Liver (tissue), 3 donors: ENCODE results near the gene IGF2BP2.

Experiments used
- CTCF ChIP-seq: fragments of 150-350 bp; IDR thresholded peaks from 2 replicates; pipeline ENCODE4 v1.5.1; 2017; ENCODE audit warnings: improper control_type of control experiment, low read depth, low read length; ENCODE audit not compliant: missing input control
- EGR1 ChIP-seq, 2 donors: IDR thresholded peaks; 2 replicates each; pipeline ENCODE4 v1.6.1; 2016 to 2018; ENCODE audit warnings: antibody characterized with exemption in 2 of 2, low read depth in 2 of 2
- FOXA1 ChIP-seq: IDR thresholded peaks from 2 replicates; pipeline ENCODE4 v1.6.1; 2016; ENCODE audit warnings: antibody characterized with exemption
- JUND ChIP-seq, 2 donors: IDR thresholded peaks; 2 replicates each; pipeline ENCODE4 v1.6.1; 2016; ENCODE audit warnings: antibody characterized with exemption in 2 of 2
- NR2F2 ChIP-seq: IDR thresholded peaks from 2 replicates; pipeline ENCODE4 v1.6.1; 2016; ENCODE audit warnings: antibody characterized with exemption
- RAD21 ChIP-seq, 2 donors: IDR thresholded peaks; 2 replicates each; pipeline ENCODE4 v1.6.1; 2016; ENCODE audit warnings: antibody characterized with exemption in 2 of 2, mild to moderate bottlenecking in 2 of 2
- RXRA ChIP-seq, 2 donors: IDR thresholded peaks; 2 replicates each; pipeline ENCODE4 v1.6.1; 2017 to 2018; ENCODE audit warnings: antibody characterized with exemption in 2 of 2, mild to moderate bottlenecking in 1 of 2
- TAF1 ChIP-seq: conservative IDR thresholded peaks from 2 replicates; pipeline ENCODE4 v1.6.1; 2016; ENCODE audit warnings: antibody characterized with exemption, mild to moderate bottlenecking
- YY1 ChIP-seq: IDR thresholded peaks from 2 replicates; pipeline ENCODE4 v1.6.1; 2016; ENCODE audit warnings: antibody characterized with exemption, mild to moderate bottlenecking
- TF ChIP-seq, protein P1 (sequence below): IDR thresholded peaks from 2 replicates; pipeline ENCODE4 v1.6.1; 2016; ENCODE audit warnings: antibody characterized with exemption
- TF ChIP-seq, protein P2 (sequence below): IDR thresholded peaks from 2 replicates; pipeline ENCODE4 v1.6.1; 2016; ENCODE audit warnings: antibody characterized with exemption, mild to moderate bottlenecking
- donor health status: healthy.
- donor health status: healthy.

GRCh38 chr3:185693985-185694653 lies 130.7 kb downstream of the IGF2BP2 start:
- TF ChIP-seq CTCF (no peak), JUND (IDR thresholded peaks at IDR 0.05) (no peak), FOXA1 (no peak), YY1 (no peak), RAD21 (IDR thresholded peaks at IDR 0.05) (no peak), TAF1 (no peak), EGR1 (IDR thresholded peaks at IDR 0.05; ENCODE audit: low read depth in 2 of 2) (no peak), NR2F2 (no peak), RXRA (IDR thresholded peaks at IDR 0.05) (no peak)
- TF ChIP-seq, protein P1, sequence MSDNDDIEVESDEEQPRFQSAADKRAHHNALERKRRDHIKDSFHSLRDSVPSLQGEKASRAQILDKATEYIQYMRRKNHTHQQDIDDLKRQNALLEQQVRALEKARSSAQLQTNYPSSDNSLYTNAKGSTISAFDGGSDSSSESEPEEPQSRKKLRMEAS: no peak
- TF ChIP-seq, protein P2, sequence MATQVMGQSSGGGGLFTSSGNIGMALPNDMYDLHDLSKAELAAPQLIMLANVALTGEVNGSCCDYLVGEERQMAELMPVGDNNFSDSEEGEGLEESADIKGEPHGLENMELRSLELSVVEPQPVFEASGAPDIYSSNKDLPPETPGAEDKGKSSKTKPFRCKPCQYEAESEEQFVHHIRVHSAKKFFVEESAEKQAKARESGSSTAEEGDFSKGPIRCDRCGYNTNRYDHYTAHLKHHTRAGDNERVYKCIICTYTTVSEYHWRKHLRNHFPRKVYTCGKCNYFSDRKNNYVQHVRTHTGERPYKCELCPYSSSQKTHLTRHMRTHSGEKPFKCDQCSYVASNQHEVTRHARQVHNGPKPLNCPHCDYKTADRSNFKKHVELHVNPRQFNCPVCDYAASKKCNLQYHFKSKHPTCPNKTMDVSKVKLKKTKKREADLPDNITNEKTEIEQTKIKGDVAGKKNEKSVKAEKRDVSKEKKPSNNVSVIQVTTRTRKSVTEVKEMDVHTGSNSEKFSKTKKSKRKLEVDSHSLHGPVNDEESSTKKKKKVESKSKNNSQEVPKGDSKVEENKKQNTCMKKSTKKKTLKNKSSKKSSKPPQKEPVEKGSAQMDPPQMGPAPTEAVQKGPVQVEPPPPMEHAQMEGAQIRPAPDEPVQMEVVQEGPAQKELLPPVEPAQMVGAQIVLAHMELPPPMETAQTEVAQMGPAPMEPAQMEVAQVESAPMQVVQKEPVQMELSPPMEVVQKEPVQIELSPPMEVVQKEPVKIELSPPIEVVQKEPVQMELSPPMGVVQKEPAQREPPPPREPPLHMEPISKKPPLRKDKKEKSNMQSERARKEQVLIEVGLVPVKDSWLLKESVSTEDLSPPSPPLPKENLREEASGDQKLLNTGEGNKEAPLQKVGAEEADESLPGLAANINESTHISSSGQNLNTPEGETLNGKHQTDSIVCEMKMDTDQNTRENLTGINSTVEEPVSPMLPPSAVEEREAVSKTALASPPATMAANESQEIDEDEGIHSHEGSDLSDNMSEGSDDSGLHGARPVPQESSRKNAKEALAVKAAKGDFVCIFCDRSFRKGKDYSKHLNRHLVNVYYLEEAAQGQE: no peak
